ENCODE results near the gene DLG1.

GRCh38 chr3:197183582-197183981 is 114.8 kb downstream of the DLG1 start:
- TF ChIP-seq RAD21 (conservative IDR thresholded peaks at IDR 0.05), result peak; percentile 21
- TF ChIP-seq CTCF (IDR thresholded peaks at IDR 0.05; ENCODE audit: poor library complexity, severe bottlenecking), result no peak
- TF ChIP-seq EZH2 (IDR thresholded peaks at IDR 0.05; ENCODE audit: borderline replicate concordance, insufficient read depth, low read length, poor library complexity, severe bottlenecking), result no peak

Measured in neural cell (in vitro differentiated cells).